GM10266 (cell line): ENCODE measurements around the gene TMX2.
"Not testable (repeated sequence)": the region's sequence is repeated elsewhere in the genome, so short reads cannot be mapped to it uniquely, and the experiment has no call there.

Experiments used
- DNase-seq: peaks from one replicate; pipeline ENCODE4 v3.0.0; 2012; ENCODE audit errors: extremely low spot score
- TF ChIP-seq, protein P1 (sequence below): IDR thresholded peaks from 2 replicates; pipeline ENCODE4 v1.5.1; 2012; ENCODE audit warnings: mild to moderate bottlenecking, low read depth; ENCODE audit not compliant: control insufficient read depth, insufficient read depth; ENCODE audit errors: missing control alignments

Gene TMX2

DNA sequence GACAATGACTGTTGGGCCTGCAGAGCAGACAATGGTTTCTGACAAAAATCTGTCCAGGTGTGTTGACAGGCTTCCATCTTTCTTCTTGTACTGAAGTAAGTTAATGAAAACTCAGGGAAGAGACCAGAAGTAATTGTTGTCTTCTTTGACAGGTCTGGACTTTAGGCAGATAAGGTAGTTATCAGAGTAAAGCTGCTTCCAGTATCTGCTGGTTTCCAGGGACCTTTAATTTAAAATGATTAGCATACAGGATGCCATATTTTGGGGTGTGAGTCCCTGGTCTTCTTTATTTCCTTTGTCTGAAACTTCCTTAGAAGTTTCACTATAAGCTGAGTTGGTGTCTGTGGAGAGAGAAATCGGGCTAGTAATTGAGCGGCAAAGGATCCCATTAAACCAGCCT, 1.4 kb downstream of the TMX2 start:
- no peak for DNase-seq

DNA sequence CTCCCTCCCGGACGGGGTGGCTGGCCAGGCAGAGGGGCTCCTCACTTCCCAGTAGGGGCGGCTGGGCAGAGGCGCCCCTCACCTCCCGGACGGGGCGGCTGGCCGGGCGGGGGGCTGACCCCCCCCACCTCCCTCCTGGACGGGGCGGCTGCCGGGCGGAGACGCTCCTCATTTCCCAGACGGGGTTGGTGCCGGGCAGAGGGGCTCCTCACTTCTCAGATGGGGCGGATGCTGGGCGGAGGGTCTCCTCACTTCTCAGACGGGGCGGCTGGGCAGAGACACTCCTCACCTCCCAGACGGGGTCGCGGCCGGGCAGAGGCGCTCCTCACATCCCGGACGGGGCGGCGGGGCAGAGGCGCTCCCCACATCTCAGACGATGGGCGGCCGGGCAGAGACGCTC, 4.3 kb downstream of the TMX2 start:
- DNase-seq: not testable (repeated sequence)

More for the DNA sequence above, 1.4 kb downstream of the TMX2 start:
- TF ChIP-seq, protein P1, sequence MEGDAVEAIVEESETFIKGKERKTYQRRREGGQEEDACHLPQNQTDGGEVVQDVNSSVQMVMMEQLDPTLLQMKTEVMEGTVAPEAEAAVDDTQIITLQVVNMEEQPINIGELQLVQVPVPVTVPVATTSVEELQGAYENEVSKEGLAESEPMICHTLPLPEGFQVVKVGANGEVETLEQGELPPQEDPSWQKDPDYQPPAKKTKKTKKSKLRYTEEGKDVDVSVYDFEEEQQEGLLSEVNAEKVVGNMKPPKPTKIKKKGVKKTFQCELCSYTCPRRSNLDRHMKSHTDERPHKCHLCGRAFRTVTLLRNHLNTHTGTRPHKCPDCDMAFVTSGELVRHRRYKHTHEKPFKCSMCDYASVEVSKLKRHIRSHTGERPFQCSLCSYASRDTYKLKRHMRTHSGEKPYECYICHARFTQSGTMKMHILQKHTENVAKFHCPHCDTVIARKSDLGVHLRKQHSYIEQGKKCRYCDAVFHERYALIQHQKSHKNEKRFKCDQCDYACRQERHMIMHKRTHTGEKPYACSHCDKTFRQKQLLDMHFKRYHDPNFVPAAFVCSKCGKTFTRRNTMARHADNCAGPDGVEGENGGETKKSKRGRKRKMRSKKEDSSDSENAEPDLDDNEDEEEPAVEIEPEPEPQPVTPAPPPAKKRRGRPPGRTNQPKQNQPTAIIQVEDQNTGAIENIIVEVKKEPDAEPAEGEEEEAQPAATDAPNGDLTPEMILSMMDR: no peak

DNA sequence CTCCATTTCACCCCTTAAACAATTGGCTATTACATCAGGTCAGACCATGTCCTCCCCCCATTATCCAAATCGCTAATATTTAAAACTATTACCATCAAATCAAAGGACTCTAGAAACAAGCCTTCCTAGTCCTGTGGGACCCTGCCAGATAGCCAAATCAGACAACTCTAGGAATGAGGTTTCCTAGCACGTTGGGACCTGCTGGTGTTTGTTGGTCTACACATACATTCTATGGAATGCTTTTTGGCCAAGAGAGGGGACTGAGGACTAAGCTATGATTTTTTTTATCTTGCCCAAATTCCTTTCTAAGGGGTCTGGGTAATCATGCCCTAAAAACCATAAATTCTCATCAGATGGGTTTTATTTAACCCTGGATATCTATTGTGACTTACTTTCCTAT, 14.8 kb downstream of the TMX2 start:
- TF ChIP-seq, protein P1: no peak
- no peak for DNase-seq

DNA sequence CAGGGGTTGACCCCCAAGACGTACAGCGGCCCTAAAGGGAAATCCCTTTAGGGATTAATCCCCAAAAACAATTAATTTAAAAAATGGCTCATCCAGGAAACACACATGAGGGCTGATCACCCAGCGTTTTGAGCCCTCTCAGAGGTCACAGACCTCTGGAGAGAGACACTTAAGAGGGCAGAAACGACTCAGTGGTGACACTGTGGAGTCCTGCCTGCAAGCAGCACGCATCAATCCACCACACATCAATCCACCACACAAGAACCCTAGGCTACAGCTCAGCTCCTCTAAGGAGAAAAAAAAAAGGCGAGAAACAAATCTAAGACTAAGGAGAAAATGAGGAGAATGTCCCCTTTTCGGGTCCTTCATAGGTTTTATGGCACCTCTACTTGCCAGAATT, 16.4 kb downstream of the TMX2 start:
- no peak for DNase-seq
- TF ChIP-seq, protein P1: no peak

DNA sequence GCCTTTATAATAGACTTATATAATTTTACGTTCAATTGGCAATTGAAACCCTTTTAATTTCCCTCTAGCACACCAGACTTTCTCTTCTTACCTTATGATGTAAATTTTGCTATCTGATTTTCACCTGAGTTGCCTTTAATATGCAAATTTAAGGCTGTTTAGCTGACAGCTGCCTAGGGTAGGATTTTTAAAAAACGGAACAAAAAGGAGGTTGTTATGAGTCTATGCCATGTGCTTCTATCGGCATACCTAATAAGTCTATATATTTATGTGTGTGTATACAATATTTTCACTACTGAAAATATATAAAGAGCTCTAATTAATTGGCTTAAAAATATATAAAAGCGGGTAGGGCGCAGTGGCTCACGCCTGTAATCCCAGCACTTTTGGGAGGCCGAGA, 17.1 kb downstream of the TMX2 start:
- TF ChIP-seq, protein P1: no peak
- DNase-seq: no peak

DNA sequence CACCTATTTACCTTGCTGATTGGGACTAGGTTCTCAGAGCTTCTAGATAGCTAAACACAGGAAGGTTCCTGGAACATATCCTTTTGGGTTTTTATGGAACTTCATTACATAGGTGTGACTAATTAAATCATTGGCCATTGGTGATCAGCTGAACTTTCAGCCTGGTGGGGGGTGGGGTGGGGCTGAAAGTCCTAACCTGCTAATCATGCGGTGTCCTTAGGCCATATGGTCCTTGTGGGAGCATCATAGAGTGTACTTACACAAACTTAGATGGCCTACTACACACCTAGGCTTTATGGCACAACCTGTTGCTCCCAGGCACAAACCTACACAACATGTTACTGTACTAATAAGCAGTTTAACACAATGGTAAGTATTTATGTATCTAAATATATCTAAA, 20.3 kb downstream of the TMX2 start:
- DNase-seq: no peak
- TF ChIP-seq, protein P1: no peak

DNA sequence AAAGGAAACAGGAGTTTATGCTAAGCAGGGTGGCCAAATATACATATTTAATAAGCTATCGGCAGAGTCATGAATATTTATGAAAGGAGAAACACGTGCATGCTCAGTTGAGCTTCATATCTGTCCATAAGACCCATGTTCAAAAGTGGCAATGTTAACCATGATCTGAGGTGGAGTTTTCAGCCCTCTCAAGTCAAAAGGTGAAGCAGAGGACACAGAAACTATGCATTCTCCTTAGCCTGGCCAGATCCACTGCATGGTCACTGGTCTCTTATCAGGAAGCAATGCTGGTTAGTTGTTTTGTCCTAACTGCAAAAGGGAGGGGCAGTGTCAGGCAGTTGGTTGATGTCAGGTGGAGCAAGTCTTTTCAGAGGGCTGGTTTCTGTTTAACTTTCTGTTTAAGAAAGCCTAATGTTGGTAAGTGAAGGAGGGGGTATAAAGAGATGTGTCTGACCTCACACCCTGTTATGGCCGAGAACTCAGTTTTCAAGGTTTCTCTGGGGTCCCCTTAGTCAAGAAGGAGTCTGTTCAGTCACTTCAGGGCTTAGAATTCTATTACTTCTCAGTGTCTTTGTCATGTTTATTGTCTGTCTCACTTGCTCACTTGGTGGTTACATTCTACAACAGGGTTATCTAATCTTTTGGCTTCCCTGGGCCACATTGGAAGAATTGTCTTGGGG, 23.4 kb downstream of the TMX2 start:
- TF ChIP-seq, protein P1: no peak
- DNase-seq: no peak
